ENCODE results near the gene BSN.

Gene BSN

GRCh38 chr3:49654176-49654825 is 100.0 kb downstream of the BSN start:
- in situ Hi-C loops (cut with MboI; ENCODE audit: low sequenced_read_pairs) = no loop called here

GRCh38 chr3:49654955-49655556 is 100.8 kb downstream of the BSN start:
- in situ Hi-C loops (cut with MboI; ENCODE audit: low sequenced_read_pairs) = no loop called here

- in situ Hi-C loops (cut with MboI; ENCODE audit: low sequenced_read_pairs) = no loop called here
Observed at GRCh38 chr3:49655731-49656285, 101.5 kb downstream of the BSN start.

- in situ Hi-C loops (cut with MboI; ENCODE audit: low sequenced_read_pairs) = no loop called here
Observed at GRCh38 chr3:49656541-49657112, 102.3 kb downstream of the BSN start.

- in situ Hi-C loops (cut with MboI; ENCODE audit: low sequenced_read_pairs) = no loop called here
Observed at GRCh38 chr3:49657208-49657915, 103.1 kb downstream of the BSN start.

GRCh38 chr3:49658711-49659110 is 104.4 kb downstream of the BSN start:
- in situ Hi-C loops (cut with MboI; ENCODE audit: low sequenced_read_pairs) = no loop called here

GRCh38 chr3:49659756-49660155 is 105.5 kb downstream of the BSN start:
- in situ Hi-C loops (cut with MboI; ENCODE audit: low sequenced_read_pairs) = no loop called here

- in situ Hi-C loops (cut with MboI; ENCODE audit: low sequenced_read_pairs) = no loop called here
Observed at GRCh38 chr3:49661281-49661680, 107.0 kb downstream of the BSN start.

- in situ Hi-C loops (cut with MboI; ENCODE audit: low sequenced_read_pairs) = no loop called here
Observed at GRCh38 chr3:49662021-49662420, 107.7 kb downstream of the BSN start.

GRCh38 chr3:49662720-49663413 is 108.6 kb downstream of the BSN start:
- in situ Hi-C loops (cut with MboI; ENCODE audit: low sequenced_read_pairs) = no loop called here

- in situ Hi-C loops (cut with MboI; ENCODE audit: low sequenced_read_pairs) = no loop called here
Observed at GRCh38 chr3:49663831-49664230, 109.6 kb downstream of the BSN start.

- in situ Hi-C loops (cut with MboI; ENCODE audit: low sequenced_read_pairs) = no loop called here
Observed at GRCh38 chr3:49664300-49664699, 110.0 kb downstream of the BSN start.

GRCh38 chr3:49665822-49666519 is 111.7 kb downstream of the BSN start:
- in situ Hi-C loops (cut with MboI; ENCODE audit: low sequenced_read_pairs) = no loop called here

GRCh38 chr3:49666592-49666991 is 112.3 kb downstream of the BSN start:
- in situ Hi-C loops (cut with MboI; ENCODE audit: low sequenced_read_pairs) = no loop called here

- in situ Hi-C loops (cut with MboI; ENCODE audit: low sequenced_read_pairs) = no loop called here
Observed at GRCh38 chr3:49667701-49668413, 113.6 kb downstream of the BSN start.

GRCh38 chr3:49668414-49668797 is 114.1 kb downstream of the BSN start:
- in situ Hi-C loops (cut with MboI; ENCODE audit: low sequenced_read_pairs) = no loop called here

GRCh38 chr3:49668861-49669260 is 114.6 kb downstream of the BSN start:
- in situ Hi-C loops (cut with MboI; ENCODE audit: low sequenced_read_pairs) = no loop called here

GRCh38 chr3:49669352-49669751 is 115.1 kb downstream of the BSN start:
- in situ Hi-C loops (cut with MboI; ENCODE audit: low sequenced_read_pairs) = no loop called here

- in situ Hi-C loops (cut with MboI; ENCODE audit: low sequenced_read_pairs) = no loop called here
Observed at GRCh38 chr3:49670940-49671290, 116.6 kb downstream of the BSN start.
